ENCODE results near the gene HELZ. TPM values are rescaled to one million over a fixed set of nuclear protein-coding genes. Genes with fewer than 3 reads are reported as not detected.
"Not testable (repeated sequence)": the region's sequence is repeated elsewhere in the genome, so short reads cannot be mapped to it uniquely, and the experiment has no call there.

The HELZ gene
- total and polyA plus RNA-seq, 2 experiments from 2014 or later, result 27.6 to 31.7 TPM

- Histone ChIP-seq H3K9me3 (ENCODE audit: low read depth) (no peaks in the 10 kb centered on the region), H3K4me3 (no peak overlapping the region), H3K4me1 (ENCODE audit: low read depth) (no peaks in the 10 kb centered on the region), H3K36me3 (no peaks in the 10 kb centered on the region), H3K27ac (no peak overlapping the region), H3K27me3 (no peaks in the 10 kb centered on the region)
- no peak for TF ChIP-seq CTCF (IDR thresholded peaks at IDR 0.05; ENCODE audit: low read depth, low read length)
- no peak for DNase-seq (ENCODE audit: low read depth in 1 of 2, low spot score in 1 of 2)
These were observed 203.5 kb downstream of the HELZ start for GRCh38 chr17:67041531-67041930.

- H3K27me3 ChIP-seq; H3K27ac ChIP-seq; H3K4me3 ChIP-seq; H3K9me3 ChIP-seq (ENCODE audit: low read depth); H3K36me3 ChIP-seq; DNase-seq (ENCODE audit: low read depth in 1 of 2, low spot score in 1 of 2); H3K4me1 ChIP-seq (ENCODE audit: low read depth): not testable (repeated sequence)
These were observed 203.9 kb downstream of the HELZ start for GRCh38 chr17:67041119-67041518.

GRCh38 chr17:67040652-67041051 lies 204.3 kb downstream of the HELZ start:
- TF ChIP-seq CTCF (IDR thresholded peaks at IDR 0.05; ENCODE audit: low read depth, low read length), result no peak
- Histone ChIP-seq H3K4me1 (ENCODE audit: low read depth) (no peaks in the 10 kb centered on the region), H3K36me3 (no peaks in the 10 kb centered on the region), H3K27me3 (no peaks in the 10 kb centered on the region), H3K4me3 (no peak overlapping the region), H3K9me3 (ENCODE audit: low read depth) (no peaks in the 10 kb centered on the region), H3K27ac (no peak overlapping the region)
- no peak for DNase-seq (ENCODE audit: low read depth in 1 of 2, low spot score in 1 of 2)

- Histone ChIP-seq H3K27ac (no peak overlapping the region), H3K36me3 (no peaks in the 10 kb centered on the region), H3K4me3 (no peak overlapping the region), H3K9me3 (ENCODE audit: low read depth) (no peaks in the 10 kb centered on the region), H3K4me1 (ENCODE audit: low read depth) (no peaks in the 10 kb centered on the region), H3K27me3 (no peaks in the 10 kb centered on the region)
- no peak for TF ChIP-seq CTCF (IDR thresholded peaks at IDR 0.05; ENCODE audit: low read depth, low read length)
- DNase-seq (ENCODE audit: low read depth in 1 of 2, low spot score in 1 of 2), result no peak
These were observed 206.1 kb downstream of the HELZ start for GRCh38 chr17:67038861-67039365.

GRCh38 chr17:67035131-67036083 lies 209.6 kb downstream of the HELZ start:
- no peak for TF ChIP-seq CTCF (IDR thresholded peaks at IDR 0.05; ENCODE audit: low read depth, low read length)
- H3K4me1 ChIP-seq (ENCODE audit: low read depth), result no peaks in the 10 kb centered on the region

GRCh38 chr17:67033613-67034012 lies 211.4 kb downstream of the HELZ start:
- no peak for DNase-seq (ENCODE audit: low read depth in 1 of 2, low spot score in 1 of 2)

More at GRCh38 chr17:67035131-67036083, 209.6 kb downstream of the HELZ start:
- Histone ChIP-seq H3K36me3 (no peaks in the 10 kb centered on the region), H3K27me3 (no peaks in the 10 kb centered on the region), H3K4me3 (no peak overlapping the region), H3K9me3 (ENCODE audit: low read depth) (no peaks in the 10 kb centered on the region), H3K27ac (no peak overlapping the region)
- no peak for DNase-seq (ENCODE audit: low read depth in 1 of 2, low spot score in 1 of 2)

More at GRCh38 chr17:67033613-67034012, 211.4 kb downstream of the HELZ start:
- Histone ChIP-seq H3K27ac (no peak overlapping the region), H3K27me3 (no peaks in the 10 kb centered on the region), H3K36me3 (no peaks in the 10 kb centered on the region), H3K4me3 (no peak overlapping the region), H3K9me3 (ENCODE audit: low read depth) (no peaks in the 10 kb centered on the region), H3K4me1 (ENCODE audit: low read depth) (no peaks in the 10 kb centered on the region)
- no peak for TF ChIP-seq CTCF (IDR thresholded peaks at IDR 0.05; ENCODE audit: low read depth, low read length)
